SK-N-SH (cell line): ENCODE data around the gene CPVL.

ENCODE experiments used
- EP300 ChIP-seq, 2 experiments: IDR thresholded peaks; 2 replicates each; pipeline versions ENCODE4 v1.4.0 to v1.6.1; 2012; ENCODE audit warnings: borderline replicate concordance in 1 of 2, low read depth in 1 of 2, low read length in 1 of 2
- FOSL2 ChIP-seq: IDR thresholded peaks from 2 replicates; pipeline ENCODE4 v1.4.0; 2012; ENCODE audit warnings: low read depth, mild to moderate bottlenecking, moderate library complexity, borderline replicate concordance
- FOXM1 ChIP-seq: IDR thresholded peaks from 2 replicates; pipeline ENCODE4 v1.4.0; 2012; ENCODE audit warnings: low read depth, mild to moderate bottlenecking
- GABPA ChIP-seq: IDR thresholded peaks from 2 replicates; pipeline ENCODE4 v1.4.0; 2012; ENCODE audit warnings: low read depth, mild to moderate bottlenecking
- MAX ChIP-seq: IDR thresholded peaks from 2 replicates; pipeline ENCODE4 v1.4.0; 2012; ENCODE audit warnings: low read depth
- MEF2A ChIP-seq: IDR thresholded peaks from 2 replicates; pipeline ENCODE4 v1.4.0; 2012; ENCODE audit warnings: low read depth, borderline replicate concordance
- SMC3 ChIP-seq: IDR thresholded peaks from 2 replicates; pipeline ENCODE4 v1.6.1; 2012; ENCODE audit warnings: low read depth, low read length, improper control_type of control experiment
- TAF1 ChIP-seq: IDR thresholded peaks from 2 replicates; pipeline ENCODE4 v1.6.1; 2012; ENCODE audit warnings: low read depth, mild to moderate bottlenecking, low read length, moderate library complexity, borderline replicate concordance
- TCF12 ChIP-seq: IDR thresholded peaks from 2 replicates; pipeline ENCODE4 v1.4.0; 2012
- TEAD4 ChIP-seq: IDR thresholded peaks from 2 replicates; pipeline ENCODE4 v1.4.0; 2012; ENCODE audit warnings: mild to moderate bottlenecking, borderline replicate concordance; ENCODE audit not compliant: insufficient read depth
- YY1 ChIP-seq: IDR thresholded peaks from 2 replicates; pipeline ENCODE4 v1.4.0; 2012; ENCODE audit warnings: low read depth, mild to moderate bottlenecking
- TF ChIP-seq, protein P1 (sequence below): fragments of 200-600 bp; sonication (generic); IDR thresholded peaks from 2 replicates; pipeline ENCODE4 v1.6.1; 2017; ENCODE audit warnings: antibody characterized with exemption, mild to moderate bottlenecking, moderate library complexity
- TF ChIP-seq, protein P2 (sequence below): fragments of 150-350 bp; IDR thresholded peaks from 2 replicates; pipeline ENCODE4 v1.6.1; 2017; ENCODE audit warnings: antibody characterized with exemption, low read length, low read depth, borderline replicate concordance
- TF ChIP-seq, protein P3 (sequence below): IDR thresholded peaks from 2 replicates; pipeline ENCODE4; 2012

DNA sequence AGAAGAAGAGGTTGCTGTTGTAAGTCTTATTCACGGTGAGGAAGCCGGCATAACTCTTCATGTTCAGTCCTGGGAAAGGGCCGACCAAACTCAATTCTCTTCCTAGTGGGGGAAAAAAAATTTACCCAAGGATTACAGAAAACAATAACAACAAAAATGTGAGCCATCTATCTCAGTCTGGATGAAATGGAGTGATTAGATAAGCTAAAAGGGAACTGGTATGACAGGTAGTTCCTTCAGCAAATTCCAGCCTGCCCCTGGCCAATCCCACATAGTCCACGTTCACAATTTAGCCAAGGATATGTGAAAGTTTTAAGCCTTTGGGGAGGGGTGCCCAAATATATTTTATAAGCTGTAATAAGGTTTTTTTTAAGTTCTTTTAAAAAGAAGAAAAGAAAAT, 33.6 kb downstream of the CPVL start:
- no peak for TF ChIP-seq EP300 (IDR thresholded peaks at IDR 0.05; ENCODE audit: borderline replicate concordance in 1 of 2, low read depth in 1 of 2, low read length in 1 of 2)
- TF ChIP-seq, protein P1, sequence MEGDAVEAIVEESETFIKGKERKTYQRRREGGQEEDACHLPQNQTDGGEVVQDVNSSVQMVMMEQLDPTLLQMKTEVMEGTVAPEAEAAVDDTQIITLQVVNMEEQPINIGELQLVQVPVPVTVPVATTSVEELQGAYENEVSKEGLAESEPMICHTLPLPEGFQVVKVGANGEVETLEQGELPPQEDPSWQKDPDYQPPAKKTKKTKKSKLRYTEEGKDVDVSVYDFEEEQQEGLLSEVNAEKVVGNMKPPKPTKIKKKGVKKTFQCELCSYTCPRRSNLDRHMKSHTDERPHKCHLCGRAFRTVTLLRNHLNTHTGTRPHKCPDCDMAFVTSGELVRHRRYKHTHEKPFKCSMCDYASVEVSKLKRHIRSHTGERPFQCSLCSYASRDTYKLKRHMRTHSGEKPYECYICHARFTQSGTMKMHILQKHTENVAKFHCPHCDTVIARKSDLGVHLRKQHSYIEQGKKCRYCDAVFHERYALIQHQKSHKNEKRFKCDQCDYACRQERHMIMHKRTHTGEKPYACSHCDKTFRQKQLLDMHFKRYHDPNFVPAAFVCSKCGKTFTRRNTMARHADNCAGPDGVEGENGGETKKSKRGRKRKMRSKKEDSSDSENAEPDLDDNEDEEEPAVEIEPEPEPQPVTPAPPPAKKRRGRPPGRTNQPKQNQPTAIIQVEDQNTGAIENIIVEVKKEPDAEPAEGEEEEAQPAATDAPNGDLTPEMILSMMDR = no peak
- TF ChIP-seq MEF2A = no peak
- TF ChIP-seq GABPA = no peak
- no peak for TF ChIP-seq TCF12
- no peak for TF ChIP-seq TAF1
- TF ChIP-seq, protein P2, sequence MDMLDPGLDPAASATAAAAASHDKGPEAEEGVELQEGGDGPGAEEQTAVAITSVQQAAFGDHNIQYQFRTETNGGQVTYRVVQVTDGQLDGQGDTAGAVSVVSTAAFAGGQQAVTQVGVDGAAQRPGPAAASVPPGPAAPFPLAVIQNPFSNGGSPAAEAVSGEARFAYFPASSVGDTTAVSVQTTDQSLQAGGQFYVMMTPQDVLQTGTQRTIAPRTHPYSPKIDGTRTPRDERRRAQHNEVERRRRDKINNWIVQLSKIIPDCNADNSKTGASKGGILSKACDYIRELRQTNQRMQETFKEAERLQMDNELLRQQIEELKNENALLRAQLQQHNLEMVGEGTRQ = no peak
- no peak for TF ChIP-seq YY1
- TF ChIP-seq FOXM1 = no peak
- no peak for TF ChIP-seq SMC3
- TF ChIP-seq, protein P3, sequence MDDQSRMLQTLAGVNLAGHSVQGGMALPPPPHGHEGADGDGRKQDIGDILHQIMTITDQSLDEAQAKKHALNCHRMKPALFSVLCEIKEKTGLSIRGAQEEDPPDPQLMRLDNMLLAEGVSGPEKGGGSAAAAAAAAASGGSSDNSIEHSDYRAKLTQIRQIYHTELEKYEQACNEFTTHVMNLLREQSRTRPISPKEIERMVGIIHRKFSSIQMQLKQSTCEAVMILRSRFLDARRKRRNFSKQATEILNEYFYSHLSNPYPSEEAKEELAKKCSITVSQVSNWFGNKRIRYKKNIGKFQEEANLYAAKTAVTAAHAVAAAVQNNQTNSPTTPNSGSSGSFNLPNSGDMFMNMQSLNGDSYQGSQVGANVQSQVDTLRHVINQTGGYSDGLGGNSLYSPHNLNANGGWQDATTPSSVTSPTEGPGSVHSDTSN = no peak
- no peak for TF ChIP-seq TEAD4
- TF ChIP-seq FOSL2 = no peak
- no peak for TF ChIP-seq MAX
